Heart left ventricle (tissue), 16 donors: Measurements from ENCODE around the gene BOC. TPM values are rescaled to one million over a fixed set of nuclear protein-coding genes. Genes with fewer than 3 reads are reported as not detected.

Experiments
- ATAC-seq, 4 donors: fragments of 200-7000 bp; cut with Tn5 transposase; one replicate each; pipeline ENCODE4 v1.9.1; 2020 to 2022; ENCODE audit warnings: moderate library complexity in 4 of 4, mild to moderate bottlenecking in 3 of 4, moderate number of reproducible peaks in 1 of 4
- DNase-seq, 5 donors: peaks; one replicate each; pipeline ENCODE4 v3.0.0-alpha.2; 2020
- H3K27ac ChIP-seq, 12 donors: fragments of 200-600 bp; sonication (generic) in 4 of 12; one replicate each; pipeline versions ENCODE4 v1.5.0 to v1.8.0; 2016 to 2022; ENCODE audit warnings: mild to moderate bottlenecking in 2 of 12
- H3K27me3 ChIP-seq, 9 donors: fragments of 200-600 bp; sonication (generic) in 2 of 9; one replicate each; pipeline versions ENCODE4 v1.5.1 to v1.8.0; 2016 to 2022; ENCODE audit warnings: mild to moderate bottlenecking in 3 of 9
- H3K36me3 ChIP-seq, 9 donors: fragments of 200-600 bp; sonication (generic) in 2 of 9; one replicate each; pipeline versions ENCODE4 v1.5.0 to v1.8.0; 2018 to 2022; ENCODE audit warnings: mild to moderate bottlenecking in 2 of 9
- H3K4me1 ChIP-seq, 12 donors: fragments of 200-600 bp; sonication (generic) in 4 of 12; one replicate each; pipeline versions ENCODE4 v1.5.0 to v1.8.0; 2016 to 2022; ENCODE audit warnings: mild to moderate bottlenecking in 3 of 12
- H3K4me3 ChIP-seq, 12 donors: fragments of 200-600 bp; sonication (generic) in 4 of 12; one replicate each; pipeline versions ENCODE4 v1.5.0 to v1.8.0; 2017 to 2022; ENCODE audit warnings: mild to moderate bottlenecking in 9 of 12, moderate library complexity in 4 of 12
- H3K9me3 ChIP-seq, 12 donors: fragments of 200-600 bp; sonication (generic) in 4 of 12; one replicate each; pipeline versions ENCODE4 v1.5.0 to v1.8.0; 2016 to 2022; ENCODE audit warnings: mild to moderate bottlenecking in 1 of 12
- CTCF ChIP-seq, 12 donors: fragments of 200-600 bp; sonication (generic) in 4 of 12; IDR thresholded peaks; one replicate each; pipeline versions ENCODE4 v1.5.0 to v1.8.0; 2018 to 2022; ENCODE audit warnings: antibody characterized with exemption in 12 of 12, mild to moderate bottlenecking in 5 of 12
- POLR2A ChIP-seq, 2 donors: fragments of 450-650 bp; IDR thresholded peaks; one replicate each; pipeline ENCODE4 v1.6.1; 2017; ENCODE audit warnings: antibody characterized with exemption in 2 of 2, mild to moderate bottlenecking in 2 of 2, moderate library complexity in 2 of 2
- WGBS, 4 donors: extraction: QIAGEN DNeasy Blood & Tissue Kit in 2 of 4; methylation state at CpG; one replicate each; pipeline versions ENCODE4 v1.1.5 to v1.1.7; 2013 to 2018; 5-methylcytosine and 5-hydroxymethylcytosine counted together
- intact Hi-C, 10 donors: fragments of 100-400 bp; cut with DNase I; formaldehyde crosslinking; loops; one replicate each; pipeline versions ENCODE4 v1.11.1 to v1.14.2; 2022
- polyA plus RNA-seq, 2 donors: library from polyadenylated mRNA; stranded (reverse); fragments of 200-250 nt; gene quantifications; one replicate each; pipeline ENCODE4 v1.2.3, GENCODE V29; 2013
- total RNA-seq, 9 donors: library from RNA; depleted of rRNA in 2 of 9; stranded (reverse); fragments of >200 nt in 2 of 9; fragmentation: NEBNext Ultra II Directional in 3 of 9; extraction: Animal tissue kit (Norgen Biotek cat#: 25700) in 3 of 9; gene quantifications; one replicate each; pipeline versions ENCODE4 v1.1.0 to v1.2.4, GENCODE V29; 2016 to 2023
- donor health status: ischemic (EF 13 %, LVEDD 7.1; RV severe dilation, severe dysfunction).
- donor health status: healthy with polysubstance abuse.
- donor health status: DM: no; HTN: yes; CAD: no.
- donor health status: DM: no; HTN: no; CAD: no.
- donor health status: ischemic (EF 25% LVEDD 6.9; RV normal size, moderate dysfunction).
- donor health status: ischemic (EF 25% LVEDD 5.7; RV mildly dilated, moderate dysfunction).
- donor health status: healthy.
- donor health status: DM: yes; HTN: yes; CAD: no.
- donor health status: ischemic (EF 35%, LVEDD 5.7; RV mildly dilated, moderate dysfunction).
- donor health status: nonischemic (EF 11% LVEDD 7.7; RV severe dilation, severe dysfunction).
- donor health status: DM: yes; HTN: yes; CAD: no.
- donor health status: PGD.
- donor health status: ischemic (EF 29% LVEDD 5.4; RV normal size, mild dysfunction).
- donor health status: nonischemic (EF 23%, LVEDD 6.1; RV moderate dilation, normal function).

BOC gene
- total and polyA plus RNA-seq, 11 donors, result 1.9 to 12.2 (median 4.4) TPM

- Histone ChIP-seq H3K9me3 (no peaks in the 10 kb centered on the region), H3K36me3 (peaks cover 0 to 18% (median 0%) of the 10 kb centered on the region in 9 donors), H3K27me3 (no peaks in the 10 kb centered on the region), H3K4me3 (no peak overlapping the region), H3K27ac (peak overlapping the region in 1 of 12 donors; percentile 43), H3K4me1 (peaks cover 0 to 35% (median 9%) of the 10 kb centered on the region in 12 donors)
- DNase-seq (no peak), ATAC-seq (no peak)
- intact Hi-C loops, result no loop called here
- 82 to 93% (median 89%) methylated on average over 2 of the region's 2 CpGs for WGBS, 4 donors
- TF ChIP-seq CTCF (IDR thresholded peaks at IDR 0.05) (no peak), POLR2A (IDR thresholded peaks at IDR 0.05) (no peak)
Measured at GRCh38 chr3:113225286-113225685, 13.9 kb downstream of the BOC start.

GRCh38 chr3:113226491-113226890 is 15.1 kb downstream of the BOC start:
- Histone ChIP-seq H3K9me3 (no peaks in the 10 kb centered on the region), H3K27me3 (no peaks in the 10 kb centered on the region), H3K4me3 (no peak overlapping the region), H3K27ac (peak overlapping the region in 1 of 12 donors; percentile 43), H3K36me3 (peaks cover 0 to 13% (median 0%) of the 10 kb centered on the region in 9 donors), H3K4me1 (peaks cover 0 to 27% (median 5%) of the 10 kb centered on the region in 12 donors)
- WGBS, 4 donors, result 79 to 94% (median 93%) methylated on average over 3 of the region's 3 CpGs
- no peak for ATAC-seq
- DNase-seq, result no peak
- intact Hi-C loops, result no loop called here
- TF ChIP-seq POLR2A (IDR thresholded peaks at IDR 0.05) (no peak), CTCF (IDR thresholded peaks at IDR 0.05) (no peak)

- DNase-seq, result no peak
- WGBS, 4 donors, result 82 to 100% (median 96%) methylated on average over 1 of the region's 1 CpG
- H3K36me3 ChIP-seq, result peaks cover 0 to 13% (median 0%) of the 10 kb centered on the region in 9 donors
- H3K27me3 ChIP-seq, result no peaks in the 10 kb centered on the region
- H3K4me1 ChIP-seq, result peaks cover 0 to 27% (median 5%) of the 10 kb centered on the region in 12 donors
- no peak for ATAC-seq
- H3K9me3 ChIP-seq, result no peaks in the 10 kb centered on the region
- intact Hi-C loops, result no loop called here
- peak overlapping the region in 1 of 12 donors; percentile 43 for H3K27ac ChIP-seq
- H3K4me3 ChIP-seq, result no peak overlapping the region
- TF ChIP-seq POLR2A (IDR thresholded peaks at IDR 0.05) (no peak), CTCF (IDR thresholded peaks at IDR 0.05) (no peak)
Measured at GRCh38 chr3:113227146-113227545, 15.8 kb downstream of the BOC start.

- Histone ChIP-seq H3K27me3 (no peaks in the 10 kb centered on the region), H3K4me1 (peaks cover 0 to 22% (median under 1%) of the 10 kb centered on the region in 12 donors), H3K27ac (peak overlapping the region in 1 of 12 donors; percentile 34), H3K4me3 (no peak overlapping the region), H3K36me3 (peaks cover 0 to 13% (median 0%) of the 10 kb centered on the region in 9 donors), H3K9me3 (no peaks in the 10 kb centered on the region)
- DNase-seq (no peak), ATAC-seq (no peak)
- 43 to 55% (median 49%) methylated on average over 6 of the region's 6 CpGs for WGBS, 4 donors
- TF ChIP-seq POLR2A (IDR thresholded peaks at IDR 0.05) (no peak), CTCF (IDR thresholded peaks at IDR 0.05) (no peak)
- intact Hi-C loops, result no loop called here
Measured at GRCh38 chr3:113228498-113229286, 17.3 kb downstream of the BOC start.
